Stimulated activated CD8-positive, alpha-beta memory T cell treated with anti-CD3 and anti-CD28 coated beads, Interleukin-4, amount 100 ng/mL, for 48 hours (primary cell): ENCODE measurements around the gene FHOD3.
A peak's percentile ranks its signal among the peaks of the same experiment; 100 is the strongest.
"Not testable (repeated sequence)": the region's sequence is repeated elsewhere in the genome, so short reads cannot be mapped to it uniquely, and the experiment has no call there.

ENCODE experiments used
- DNase-seq: peaks from one replicate; pipeline ENCODE4 v3.0.0-alpha.2; 2020

Gene FHOD3

GRCh38 chr18:36816096-36816495 lies 518.6 kb downstream of the FHOD3 start:
- not testable (repeated sequence) for DNase-seq

GRCh38 chr18:36817039-36817438 lies 519.5 kb downstream of the FHOD3 start:
- DNase-seq, result no peak

GRCh38 chr18:36818652-36819051 lies 521.1 kb downstream of the FHOD3 start:
- DNase-seq, result no peak

- DNase-seq, result no peak
Measured at GRCh38 chr18:36819621-36820020, 522.1 kb downstream of the FHOD3 start.

GRCh38 chr18:36821681-36822080 lies 524.2 kb downstream of the FHOD3 start:
- no peak for DNase-seq

- no peak for DNase-seq
Measured at GRCh38 chr18:36825526-36825925, 528.0 kb downstream of the FHOD3 start.

GRCh38 chr18:36826556-36826955 lies 529.0 kb downstream of the FHOD3 start:
- DNase-seq, result no peak

- no peak for DNase-seq
Measured at GRCh38 chr18:36828157-36828629, 530.7 kb downstream of the FHOD3 start.

GRCh38 chr18:36828630-36829361 lies 531.3 kb downstream of the FHOD3 start, which contains the start of the genes KIAA1328 and TPGS2:
TSS of gene KIAA1328 (plus strand) at chr18:36829127. CDS start at chr18:36829139, 12 bp downstream.
TSS of gene TPGS2 (minus strand) at chr18:36829002. CDS start at chr18:36828767, 235 bp downstream.
- peak; percentile 89 for DNase-seq
